ENCODE results near the gene OR56A3. TPM values are rescaled to one million over a fixed set of nuclear protein-coding genes. Genes with fewer than 3 reads are reported as not detected.

Gene OR56A3
- total RNA-seq, result not detected
- long read RNA-seq, result 0 reads

GRCh38 chr11:5941951-5942350 is at the start of gene OR56A3:
OR56A3 (plus strand) TSS chr11:5942251; CDS start chr11:5947347, 5,096 bp downstream.
- no peak for DNase-seq (ENCODE audit: low spot score)

- no peak for DNase-seq (ENCODE audit: low spot score)
These were observed 49.1 kb upstream of the OR56A3 start, which contains the start of gene OR52E5 for GRCh38 chr11:5892908-5893307. OR52E5 (plus strand) TSS chr11:5893208; CDS start chr11:5900777, 7,569 bp downstream.

- no peak for DNase-seq (ENCODE audit: low spot score)
These were observed 42.5 kb upstream of the OR56A3 start for GRCh38 chr11:5899534-5899933.

GRCh38 chr11:5910540-5910939 is 31.5 kb upstream of the OR56A3 start:
- no peak for DNase-seq (ENCODE audit: low spot score)

- no peak for DNase-seq (ENCODE audit: low spot score)
These were observed 19.2 kb upstream of the OR56A3 start for GRCh38 chr11:5922749-5923426.

- no peak for DNase-seq (ENCODE audit: low spot score)
These were observed 18.6 kb upstream of the OR56A3 start for GRCh38 chr11:5923427-5923776.

GRCh38 chr11:5923794-5924193 is 18.3 kb upstream of the OR56A3 start:
- DNase-seq (ENCODE audit: low spot score), result no peak

GRCh38 chr11:5928271-5928670 is 13.8 kb upstream of the OR56A3 start:
- no peak for DNase-seq (ENCODE audit: low spot score)

- DNase-seq (ENCODE audit: low spot score), result no peak
These were observed 13.2 kb upstream of the OR56A3 start for GRCh38 chr11:5928811-5929210.

GRCh38 chr11:5929571-5930368 is 12.3 kb upstream of the OR56A3 start:
- no peak for DNase-seq (ENCODE audit: low spot score)

- no peak for DNase-seq (ENCODE audit: low spot score)
These were observed 11.4 kb upstream of the OR56A3 start for GRCh38 chr11:5930614-5931013.

GRCh38 chr11:5931061-5931460 is 11.0 kb upstream of the OR56A3 start:
- DNase-seq (ENCODE audit: low spot score), result no peak

- no peak for DNase-seq (ENCODE audit: low spot score)
These were observed 9.4 kb upstream of the OR56A3 start for GRCh38 chr11:5932671-5933070.

- no peak for DNase-seq (ENCODE audit: low spot score)
These were observed 8.9 kb upstream of the OR56A3 start for GRCh38 chr11:5933116-5933515.

- no peak for DNase-seq (ENCODE audit: low spot score)
These were observed 4.0 kb upstream of the OR56A3 start for GRCh38 chr11:5937868-5938602.

- DNase-seq (ENCODE audit: low spot score), result no peak
These were observed 3.5 kb upstream of the OR56A3 start for GRCh38 chr11:5938603-5938965.

- no peak for DNase-seq (ENCODE audit: low spot score)
These were observed 1.3 kb upstream of the OR56A3 start for GRCh38 chr11:5940748-5941147.

GRCh38 chr11:5955586-5955985 is 13.5 kb downstream of the OR56A3 start:
- no peak for DNase-seq (ENCODE audit: low spot score)

- peak; percentile 84 for DNase-seq (ENCODE audit: low spot score)
These were observed 18.8 kb downstream of the OR56A3 start for GRCh38 chr11:5960704-5961320.

GRCh38 chr11:5966958-5967357 is 24.9 kb downstream of the OR56A3 start:
- no peak for DNase-seq (ENCODE audit: low spot score)

GRCh38 chr11:5967708-5968107 is 25.7 kb downstream of the OR56A3 start:
- no peak for DNase-seq (ENCODE audit: low spot score)

GRCh38 chr11:5968394-5968793 is 26.3 kb downstream of the OR56A3 start, which contains the start of gene OR56A5:
OR56A5 (minus strand) TSS chr11:5968494; CDS start chr11:5968494, 0 bp downstream.
- no peak for DNase-seq (ENCODE audit: low spot score)
